ENCODE measurements around the gene SESTD1.

SESTD1 gene

GRCh38 chr2:179263446-179264367 is 925 bp downstream of the SESTD1 start:
- TF ChIP-seq CSRNP3 (CRISPR knock-in tag; IDR thresholded peaks at IDR 0.05), result no peak
- TF ChIP-seq CREB5 (CRISPR knock-in tag; IDR thresholded peaks at IDR 0.05; ENCODE audit: low read depth), result no peak
- TF ChIP-seq CSDC2 (CRISPR knock-in tag; IDR thresholded peaks at IDR 0.05), result no peak
- no peak for TF ChIP-seq RARB (CRISPR knock-in tag; IDR thresholded peaks at IDR 0.05)
- TF ChIP-seq ISL1 (CRISPR knock-in tag; IDR thresholded peaks at IDR 0.05), result no peak
- no peak for TF ChIP-seq GLIS3 (CRISPR knock-in tag; IDR thresholded peaks at IDR 0.05)
- no peak for TF ChIP-seq TCF4 (CRISPR knock-in tag; IDR thresholded peaks at IDR 0.05; ENCODE audit: borderline replicate concordance)
- no peak for TF ChIP-seq SNAI2 (CRISPR knock-in tag; IDR thresholded peaks at IDR 0.05)
- ATAC-seq, result peak; percentile 73

- no peak for ATAC-seq
- TF ChIP-seq SNAI2 (CRISPR knock-in tag; IDR thresholded peaks at IDR 0.05) (no peak), ZFP30 (CRISPR knock-in tag; IDR thresholded peaks at IDR 0.05) (no peak), POU6F1 (CRISPR knock-in tag; IDR thresholded peaks at IDR 0.05; ENCODE audit: borderline replicate concordance, low read depth) (no peak), TCF4 (CRISPR knock-in tag; IDR thresholded peaks at IDR 0.05; ENCODE audit: borderline replicate concordance) (no peak), ZFP3 (CRISPR knock-in tag; IDR thresholded peaks at IDR 0.05) (no peak), PATZ1 (CRISPR knock-in tag; IDR thresholded peaks at IDR 0.05; ENCODE audit: borderline replicate concordance) (no peak), ZNF8 (CRISPR knock-in tag; IDR thresholded peaks at IDR 0.05) (no peak), PPARA (CRISPR knock-in tag; IDR thresholded peaks at IDR 0.05; ENCODE audit: borderline replicate concordance) (no peak), ZNF565 (CRISPR knock-in tag; conservative IDR thresholded peaks at IDR 0.05; ENCODE audit: low read depth) (no peak), OSR1 (CRISPR knock-in tag; IDR thresholded peaks at IDR 0.05) (no peak), ZC3H10 (CRISPR knock-in tag; IDR thresholded peaks at IDR 0.05) (no peak), RARB (CRISPR knock-in tag; IDR thresholded peaks at IDR 0.05) (no peak), ARNTL (CRISPR knock-in tag; IDR thresholded peaks at IDR 0.05; ENCODE audit: borderline replicate concordance, low read depth) (no peak), GLIS3 (CRISPR knock-in tag; IDR thresholded peaks at IDR 0.05) (no peak), ZNF70 (CRISPR knock-in tag; IDR thresholded peaks at IDR 0.05) (no peak), TOX (CRISPR knock-in tag; IDR thresholded peaks at IDR 0.05; ENCODE audit: borderline replicate concordance) (no peak)
These were observed 1.6 kb downstream of the SESTD1 start for GRCh38 chr2:179263015-179263414.

- no peak for ATAC-seq
- TF ChIP-seq TSHZ2 (CRISPR knock-in tag; IDR thresholded peaks at IDR 0.05), result no peak
- TF ChIP-seq BACH2 (CRISPR knock-in tag; IDR thresholded peaks at IDR 0.05; ENCODE audit: borderline replicate concordance), result no peak
- TF ChIP-seq TOX (CRISPR knock-in tag; IDR thresholded peaks at IDR 0.05; ENCODE audit: borderline replicate concordance), result no peak
- TF ChIP-seq RARB (CRISPR knock-in tag; IDR thresholded peaks at IDR 0.05), result no peak
- no peak for TF ChIP-seq CSRNP3 (CRISPR knock-in tag; IDR thresholded peaks at IDR 0.05)
- TF ChIP-seq CSDC2 (CRISPR knock-in tag; IDR thresholded peaks at IDR 0.05), result no peak
- no peak for TF ChIP-seq ARNTL (CRISPR knock-in tag; IDR thresholded peaks at IDR 0.05; ENCODE audit: borderline replicate concordance, low read depth)
- TF ChIP-seq ESRRG (CRISPR knock-in tag; IDR thresholded peaks at IDR 0.05), result no peak
- no peak for TF ChIP-seq TCF4 (CRISPR knock-in tag; IDR thresholded peaks at IDR 0.05; ENCODE audit: borderline replicate concordance)
- TF ChIP-seq SNAI2 (CRISPR knock-in tag; IDR thresholded peaks at IDR 0.05), result no peak
- TF ChIP-seq CREB5 (CRISPR knock-in tag; IDR thresholded peaks at IDR 0.05; ENCODE audit: low read depth), result no peak
- no peak for TF ChIP-seq ISL1 (CRISPR knock-in tag; IDR thresholded peaks at IDR 0.05)
These were observed 2.5 kb downstream of the SESTD1 start for GRCh38 chr2:179262077-179262660.

Data from SK-N-SH treated with all-trans-retinoic acid at 6 μM for 48 hours (cell line).